Measurements from ENCODE around the gene SIM2.

Gene SIM2

GRCh38 chr21:36707763-36708285 lies 8.9 kb downstream of the SIM2 start:
- TF ChIP-seq CTCF (IDR thresholded peaks at IDR 0.05; ENCODE audit: insufficient read depth, low read length, missing control alignments) = no peak
- no peak overlapping the region for H3K4me3 ChIP-seq (ENCODE audit: low read depth, low read length)
- ChIA-PET POLR2A (no interaction called here), CTCF (no interaction called here)
- DNase-seq (ENCODE audit: low read depth, low spot score) = no peak

GRCh38 chr21:36708286-36709029 lies 9.5 kb downstream of the SIM2 start:
- POLR2A ChIA-PET = no interaction called here
- no peak for TF ChIP-seq CTCF (IDR thresholded peaks at IDR 0.05; ENCODE audit: insufficient read depth, low read length, missing control alignments)
- CTCF ChIA-PET = interaction anchor here (1.7 kb wide), 1 partner anchor 40 kb away, joined by 3 read pairs; no protein-coding TSS in a partner anchor
- no peak overlapping the region for H3K4me3 ChIP-seq (ENCODE audit: low read depth, low read length)
- no peak for DNase-seq (ENCODE audit: low read depth, low spot score)

- CTCF ChIA-PET = interaction anchor here (1.7 to 1.9 kb wide), 2 partner anchors 39 to 208 kb away, joined by 3 to 8 read pairs; no protein-coding TSS in a partner anchor
- POLR2A ChIA-PET = no interaction called here
These were observed 10.3 kb downstream of the SIM2 start for GRCh38 chr21:36709030-36709867.

GRCh38 chr21:36709868-36710728 lies 11.2 kb downstream of the SIM2 start:
- CTCF ChIA-PET = interaction anchor here (0.8 to 1.9 kb wide), 4 partner anchors 8 to 221 kb away, joined by 3 to 8 read pairs (median 4); no protein-coding TSS in a partner anchor
- DNase-seq (ENCODE audit: low read depth, low spot score) = no peak
- no peak overlapping the region for H3K4me3 ChIP-seq (ENCODE audit: low read depth, low read length)
- no peak for TF ChIP-seq CTCF (IDR thresholded peaks at IDR 0.05; ENCODE audit: insufficient read depth, low read length, missing control alignments)
- POLR2A ChIA-PET = no interaction called here

More at GRCh38 chr21:36709030-36709867, 10.3 kb downstream of the SIM2 start:
- TF ChIP-seq CTCF (IDR thresholded peaks at IDR 0.05; ENCODE audit: insufficient read depth, low read length, missing control alignments) = no peak
- no peak for DNase-seq (ENCODE audit: low read depth, low spot score)
- no peak overlapping the region for H3K4me3 ChIP-seq (ENCODE audit: low read depth, low read length)

GRCh38 chr21:36710729-36711048 lies 11.8 kb downstream of the SIM2 start:
- H3K4me3 ChIP-seq (ENCODE audit: low read depth, low read length) = no peak overlapping the region
- ChIA-PET POLR2A (no interaction called here), CTCF (interaction anchor here (0.8 to 1.9 kb wide), 5 partner anchors 8 to 220 kb away, joined by 3 to 8 read pairs (median 3); no protein-coding TSS in a partner anchor)
- DNase-seq (ENCODE audit: low read depth, low spot score) = no peak
- no peak for TF ChIP-seq CTCF (IDR thresholded peaks at IDR 0.05; ENCODE audit: insufficient read depth, low read length, missing control alignments)
